ENCODE data around the gene KCNJ9. TPM values are rescaled to one million over a fixed set of nuclear protein-coding genes. Genes with fewer than 3 reads are reported as not detected.

KCNJ9 gene
- total RNA-seq, 1 experiment from 2014 or later: not detected

GRCh38 chr1:160076295-160076694 is 5.0 kb upstream of the KCNJ9 start:
- H3K27me3 ChIP-seq (replicated peaks; ENCODE audit: control insufficient read depth, insufficient read depth, low read length): no peaks in the 10 kb centered on the region
- CTCF ChIA-PET: no interaction called here
- intact Hi-C loops (cut with micrococcal nuclease; ENCODE audit: unreplicated experiment): loop anchor here (5.0 kb wide), 1 partner anchor 44 kb away; the partner anchor contains the start of gene PIGM

GRCh38 chr1:160077486-160077885 is 3.9 kb upstream of the KCNJ9 start:
- no peaks in the 10 kb centered on the region for H3K9me3 Mint-ChIP-seq (ENCODE audit: unreplicated experiment)
- no peaks in the 10 kb centered on the region for H3K36me3 ChIP-seq (ENCODE audit: control insufficient read depth, insufficient read depth, low read length)
- intact Hi-C loops (cut with micrococcal nuclease; ENCODE audit: unreplicated experiment): loop anchor here (5.0 kb wide), 1 partner anchor 45 kb away; the partner anchor contains the start of gene PIGM
- ChIA-PET CTCF (interaction anchor here (0.6 to 2.0 kb wide), 5 partner anchors 19 to 48 kb away, joined by 4 to 16 read pairs (median 10); partner anchors contain the start of gene IGSF8), POLR2A (interaction anchor here (0.6 kb wide), 1 partner anchor 10 kb away, joined by 4 read pairs; no protein-coding TSS in a partner anchor)
- no peaks in the 10 kb centered on the region for H3K9me3 ChIP-seq
- H3K4me1 Mint-ChIP-seq (ENCODE audit: low read depth, unreplicated experiment): no peaks in the 10 kb centered on the region
- H3K27me3 Mint-ChIP-seq (ENCODE audit: insufficient read depth, unreplicated experiment): peaks cover 17% of the 10 kb centered on the region
- no peaks in the 10 kb centered on the region for H3K36me3 Mint-ChIP-seq (ENCODE audit: insufficient read depth, unreplicated experiment)
- TF ChIP-seq CTCF (IDR thresholded peaks at IDR 0.05; ENCODE audit: insufficient read depth in 1 of 2, low read depth in 1 of 2, low read length in 1 of 2, severe bottlenecking in 1 of 2, unreplicated experiment in 1 of 2): no peak
- no peak overlapping the region for H3K4me3 ChIP-seq (ENCODE audit: low read depth, low read length)
- BruUV-seq (replicated peaks): no TSS peak
- H3K27me3 ChIP-seq (replicated peaks; ENCODE audit: control insufficient read depth, insufficient read depth, low read length): no peaks in the 10 kb centered on the region
- no peak overlapping the region for H3K4me3 Mint-ChIP-seq (ENCODE audit: unreplicated experiment)
- DNase-seq: no peak
- H3K4me1 ChIP-seq: no peaks in the 10 kb centered on the region
- no peak overlapping the region for H3K27ac Mint-ChIP-seq (ENCODE audit: unreplicated experiment)

More at GRCh38 chr1:160076295-160076694, 5.0 kb upstream of the KCNJ9 start:
- Mint-ChIP-seq H3K27me3 (ENCODE audit: insufficient read depth, unreplicated experiment) (peaks cover 22% of the 10 kb centered on the region), H3K27ac (ENCODE audit: unreplicated experiment) (no peak overlapping the region), H3K4me3 (ENCODE audit: unreplicated experiment) (no peak overlapping the region), H3K36me3 (ENCODE audit: insufficient read depth, unreplicated experiment) (no peaks in the 10 kb centered on the region), H3K9me3 (ENCODE audit: unreplicated experiment) (no peaks in the 10 kb centered on the region), H3K4me1 (ENCODE audit: low read depth, unreplicated experiment) (no peaks in the 10 kb centered on the region)
- no TSS peak for BruUV-seq (replicated peaks)
- Histone ChIP-seq H3K36me3 (ENCODE audit: control insufficient read depth, insufficient read depth, low read length) (no peaks in the 10 kb centered on the region), H3K4me3 (ENCODE audit: low read depth, low read length) (no peak overlapping the region), H3K4me1 (no peaks in the 10 kb centered on the region), H3K9me3 (no peaks in the 10 kb centered on the region)
- DNase-seq: no peak
- TF ChIP-seq CTCF (IDR thresholded peaks at IDR 0.05; ENCODE audit: insufficient read depth in 1 of 2, low read depth in 1 of 2, low read length in 1 of 2, severe bottlenecking in 1 of 2, unreplicated experiment in 1 of 2): no peak
- POLR2A ChIA-PET: no interaction called here

- BruUV-seq (replicated peaks): no TSS peak
- Mint-ChIP-seq H3K4me1 (ENCODE audit: low read depth, unreplicated experiment) (no peaks in the 10 kb centered on the region), H3K27me3 (ENCODE audit: insufficient read depth, unreplicated experiment) (peaks cover 14% of the 10 kb centered on the region), H3K9me3 (ENCODE audit: unreplicated experiment) (no peaks in the 10 kb centered on the region), H3K27ac (ENCODE audit: unreplicated experiment) (no peak overlapping the region), H3K36me3 (ENCODE audit: insufficient read depth, unreplicated experiment) (no peaks in the 10 kb centered on the region), H3K4me3 (ENCODE audit: unreplicated experiment) (no peak overlapping the region)
- Histone ChIP-seq H3K36me3 (ENCODE audit: control insufficient read depth, insufficient read depth, low read length) (no peaks in the 10 kb centered on the region), H3K4me1 (no peaks in the 10 kb centered on the region), H3K4me3 (ENCODE audit: low read depth, low read length) (no peak overlapping the region), H3K9me3 (no peaks in the 10 kb centered on the region), H3K27me3 (replicated peaks; ENCODE audit: control insufficient read depth, insufficient read depth, low read length) (no peaks in the 10 kb centered on the region)
- peak; percentile 74 to 87 for TF ChIP-seq CTCF (IDR thresholded peaks at IDR 0.05; ENCODE audit: insufficient read depth in 1 of 2, low read depth in 1 of 2, low read length in 1 of 2, severe bottlenecking in 1 of 2, unreplicated experiment in 1 of 2)
- CTCF ChIA-PET: interaction anchor here (0.6 to 2.0 kb wide), 12 partner anchors 9 to 206 kb away, joined by 3 to 16 read pairs (median 3); partner anchors contain the start of genes IGSF8, KCNJ10, PEX19 and PIGM
- DNase-seq: peak; percentile 64 to 74
- POLR2A ChIA-PET: no interaction called here
- intact Hi-C loops (cut with micrococcal nuclease; ENCODE audit: unreplicated experiment): loop anchor here (1.0 to 5.0 kb wide), 3 partner anchors 17 to 46 kb away; partner anchors contain the start of gene PIGM
Observed at GRCh38 chr1:160078512-160079195, 2.7 kb upstream of the KCNJ9 start.
